DMS153 (cell line): ENCODE results near the gene RAB3GAP2.
"Not testable (repeated sequence)": the region's sequence is repeated elsewhere in the genome, so short reads cannot be mapped to it uniquely, and the experiment has no call there.

Experiments
- DNase-seq: peaks from one replicate; lab custom pipeline; 2025; lab: John Stamatoyannopoulos, UW

Gene RAB3GAP2, protein sequence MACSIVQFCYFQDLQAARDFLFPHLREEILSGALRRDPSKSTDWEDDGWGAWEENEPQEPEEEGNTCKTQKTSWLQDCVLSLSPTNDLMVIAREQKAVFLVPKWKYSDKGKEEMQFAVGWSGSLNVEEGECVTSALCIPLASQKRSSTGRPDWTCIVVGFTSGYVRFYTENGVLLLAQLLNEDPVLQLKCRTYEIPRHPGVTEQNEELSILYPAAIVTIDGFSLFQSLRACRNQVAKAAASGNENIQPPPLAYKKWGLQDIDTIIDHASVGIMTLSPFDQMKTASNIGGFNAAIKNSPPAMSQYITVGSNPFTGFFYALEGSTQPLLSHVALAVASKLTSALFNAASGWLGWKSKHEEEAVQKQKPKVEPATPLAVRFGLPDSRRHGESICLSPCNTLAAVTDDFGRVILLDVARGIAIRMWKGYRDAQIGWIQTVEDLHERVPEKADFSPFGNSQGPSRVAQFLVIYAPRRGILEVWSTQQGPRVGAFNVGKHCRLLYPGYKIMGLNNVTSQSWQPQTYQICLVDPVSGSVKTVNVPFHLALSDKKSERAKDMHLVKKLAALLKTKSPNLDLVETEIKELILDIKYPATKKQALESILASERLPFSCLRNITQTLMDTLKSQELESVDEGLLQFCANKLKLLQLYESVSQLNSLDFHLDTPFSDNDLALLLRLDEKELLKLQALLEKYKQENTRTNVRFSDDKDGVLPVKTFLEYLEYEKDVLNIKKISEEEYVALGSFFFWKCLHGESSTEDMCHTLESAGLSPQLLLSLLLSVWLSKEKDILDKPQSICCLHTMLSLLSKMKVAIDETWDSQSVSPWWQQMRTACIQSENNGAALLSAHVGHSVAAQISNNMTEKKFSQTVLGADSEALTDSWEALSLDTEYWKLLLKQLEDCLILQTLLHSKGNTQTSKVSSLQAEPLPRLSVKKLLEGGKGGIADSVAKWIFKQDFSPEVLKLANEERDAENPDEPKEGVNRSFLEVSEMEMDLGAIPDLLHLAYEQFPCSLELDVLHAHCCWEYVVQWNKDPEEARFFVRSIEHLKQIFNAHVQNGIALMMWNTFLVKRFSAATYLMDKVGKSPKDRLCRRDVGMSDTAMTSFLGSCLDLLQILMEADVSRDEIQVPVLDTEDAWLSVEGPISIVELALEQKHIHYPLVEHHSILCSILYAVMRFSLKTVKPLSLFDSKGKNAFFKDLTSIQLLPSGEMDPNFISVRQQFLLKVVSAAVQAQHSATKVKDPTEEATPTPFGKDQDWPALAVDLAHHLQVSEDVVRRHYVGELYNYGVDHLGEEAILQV (N-terminal part only)

DNA sequence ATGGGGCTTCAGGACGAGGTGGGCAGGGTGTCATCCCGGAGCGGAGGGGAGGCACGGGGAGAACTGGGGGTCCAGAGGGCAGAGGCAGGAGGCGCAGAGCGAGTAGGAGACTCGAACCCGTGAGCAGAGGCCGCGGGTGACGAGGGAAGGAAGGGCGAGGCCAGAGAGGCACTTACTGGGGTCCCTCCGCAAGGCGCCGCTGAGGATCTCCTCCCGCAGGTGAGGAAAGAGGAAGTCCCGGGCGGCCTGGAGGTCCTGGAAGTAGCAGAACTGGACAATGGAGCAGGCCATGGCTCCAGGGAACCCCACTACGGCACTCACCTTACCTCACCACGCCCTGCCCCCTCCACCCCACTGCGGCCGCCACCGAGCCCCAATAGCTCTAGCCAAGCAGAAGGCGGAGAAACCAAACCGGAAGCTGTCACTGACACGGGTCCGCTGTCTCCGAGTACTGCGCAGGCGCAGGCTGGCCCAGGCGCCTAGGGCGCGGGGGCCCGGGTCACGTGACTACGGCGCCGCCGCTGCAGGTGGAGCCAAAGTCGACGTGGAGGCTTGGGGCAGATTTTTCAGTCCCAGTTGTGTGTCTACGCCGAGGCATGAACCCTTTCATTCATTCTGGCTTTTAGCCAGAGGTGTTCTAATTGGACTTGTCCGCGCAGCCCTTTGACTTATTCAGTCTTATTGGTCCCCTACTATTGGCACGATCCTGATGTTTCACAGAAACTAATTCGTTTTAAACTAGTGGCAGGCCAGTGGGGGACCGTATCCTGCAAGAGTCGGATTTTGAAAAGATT lies at the start of gene RAB3GAP2:
Gene RAB3GAP2 (minus strand): TSS at position 407 of the 794 bp plus-strand sequence. CDS start 116 bp downstream, at position 291.
- DNase-seq: peak; percentile 95

DNA sequence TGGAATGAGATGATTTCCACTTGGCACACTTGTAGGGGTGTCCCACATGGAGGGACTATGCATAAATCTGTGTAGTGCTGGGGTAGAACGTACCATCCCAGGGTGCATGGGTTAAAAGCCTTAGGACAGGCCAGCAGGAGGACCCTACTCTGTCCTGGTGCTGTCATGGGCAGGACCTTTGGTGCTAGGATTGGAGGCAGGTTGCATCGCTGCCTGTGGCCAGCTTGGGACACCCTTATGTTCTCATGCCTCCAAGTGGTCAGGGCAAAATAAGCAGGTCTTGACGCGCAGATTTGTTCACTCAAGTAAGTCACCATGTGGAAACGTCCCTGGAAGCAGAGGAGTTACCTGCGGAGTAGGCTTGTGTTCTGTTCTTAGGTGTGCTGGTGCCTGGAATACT lies 49.5 kb upstream of the RAB3GAP2 start:
- DNase-seq: no peak

DNA sequence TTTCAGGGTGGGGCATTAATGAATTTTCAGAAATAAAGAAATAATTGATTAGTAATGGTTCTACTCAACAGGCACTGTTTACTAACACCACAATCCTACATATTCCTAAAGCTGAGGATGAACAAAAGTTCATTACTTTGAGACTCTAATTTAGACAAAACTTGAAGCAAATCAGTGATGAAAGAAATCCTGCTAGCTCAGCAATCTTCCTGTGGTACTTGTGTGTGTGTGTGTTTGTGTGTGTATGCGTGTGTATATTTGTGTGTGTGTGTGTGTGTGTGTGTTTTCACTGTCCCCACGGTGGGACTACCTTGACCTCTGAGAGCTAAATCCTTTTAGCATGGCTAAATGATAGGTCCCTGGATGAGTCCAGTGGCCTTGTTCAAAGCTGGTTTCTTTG lies 48.5 kb upstream of the RAB3GAP2 start:
- no peak for DNase-seq

DNA sequence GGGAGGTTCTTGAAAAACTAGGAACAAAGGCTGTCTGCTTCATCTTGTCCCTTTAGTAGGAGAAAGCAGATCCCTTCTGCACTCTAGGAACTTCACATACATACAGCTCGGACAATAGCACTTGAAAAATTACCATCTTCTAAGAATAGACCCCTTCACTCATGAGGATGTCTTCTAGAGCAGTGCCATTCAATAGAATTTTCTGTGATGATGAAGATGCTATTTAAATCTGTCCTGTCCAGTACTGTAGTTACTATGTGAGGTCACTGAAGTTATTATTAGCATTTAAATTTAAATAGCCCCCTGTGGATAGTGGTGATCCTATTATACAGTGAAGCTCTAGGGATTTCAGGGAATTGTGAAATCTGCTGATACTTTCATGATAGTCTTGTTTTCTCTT lies 46.4 kb upstream of the RAB3GAP2 start:
- no peak for DNase-seq

DNA sequence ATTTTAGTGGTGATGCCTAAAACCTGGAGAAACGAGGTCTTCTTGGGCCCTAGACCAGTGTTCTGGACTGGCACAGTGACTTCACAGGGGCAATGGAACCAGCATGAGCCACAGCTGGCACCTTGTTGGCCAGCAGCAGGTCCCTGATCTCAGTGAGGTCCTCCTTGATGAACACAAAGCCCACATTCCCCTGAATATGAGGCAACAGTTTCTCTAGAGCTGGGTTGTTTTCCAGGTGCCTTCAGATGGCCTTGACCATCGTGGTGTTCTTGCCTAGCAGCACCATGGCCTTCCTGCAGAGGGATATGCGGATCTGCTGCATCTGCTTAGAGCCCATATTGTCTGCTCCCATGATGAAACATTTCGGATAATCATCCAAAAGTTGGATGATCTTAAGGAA lies 44.9 kb upstream of the RAB3GAP2 start:
- no peak for DNase-seq

DNA sequence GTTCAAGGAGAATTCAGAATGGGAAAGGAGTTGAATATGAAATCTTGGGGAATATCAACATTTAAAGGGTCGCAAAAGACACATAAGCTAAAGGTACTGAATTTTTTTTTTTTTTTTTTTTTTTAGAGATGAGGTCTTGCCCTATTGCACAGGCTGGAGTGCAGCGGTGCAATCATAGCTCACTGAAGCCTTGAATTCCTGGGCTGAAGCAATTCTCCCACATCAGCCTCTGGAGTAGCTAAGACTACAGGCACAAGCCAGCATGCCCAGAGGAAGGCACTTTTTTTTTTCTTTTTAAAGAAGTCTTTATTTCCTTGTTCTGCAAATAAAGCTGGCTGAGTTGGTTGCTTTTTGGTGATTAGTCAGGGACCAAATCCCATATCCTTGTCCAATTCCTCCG lies 44.1 kb upstream of the RAB3GAP2 start:
- no peak for DNase-seq

DNA sequence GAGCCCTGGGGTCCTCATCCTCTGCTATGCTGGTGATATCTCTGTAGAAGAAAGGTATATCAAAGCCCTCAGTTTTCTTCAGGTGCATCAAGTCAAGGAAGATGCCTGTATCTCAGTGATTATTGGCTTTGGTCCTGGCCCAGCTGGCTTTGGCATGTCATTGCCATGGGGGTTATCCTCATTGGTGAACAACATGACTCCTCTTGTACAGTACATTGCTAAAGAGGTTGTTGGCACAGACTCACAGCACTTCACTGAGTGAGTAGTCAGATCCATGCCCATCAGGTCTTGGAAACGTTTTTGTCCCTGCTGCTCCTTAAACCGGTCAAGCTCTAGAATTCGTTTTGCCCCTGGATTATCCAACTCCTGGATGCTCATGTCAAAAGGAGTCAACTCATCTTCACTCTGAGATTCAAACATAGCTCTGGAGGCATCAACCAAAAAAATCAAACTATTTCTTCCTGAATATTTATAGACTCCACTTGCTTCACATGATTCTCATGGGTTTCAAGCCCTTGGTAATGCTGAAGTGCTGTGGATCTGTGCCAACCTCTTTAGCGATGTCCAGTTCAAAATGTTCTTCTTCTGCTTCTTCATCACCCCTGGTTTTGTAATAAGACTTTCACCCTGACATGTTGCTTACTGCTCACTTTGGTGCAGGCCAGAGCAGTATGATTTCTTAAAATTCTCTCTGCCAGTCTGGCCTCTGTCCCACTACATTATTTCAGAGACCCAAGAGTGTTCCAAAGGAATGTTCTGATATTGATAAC lies 43.0 kb upstream of the RAB3GAP2 start:
- no peak for DNase-seq

DNA sequence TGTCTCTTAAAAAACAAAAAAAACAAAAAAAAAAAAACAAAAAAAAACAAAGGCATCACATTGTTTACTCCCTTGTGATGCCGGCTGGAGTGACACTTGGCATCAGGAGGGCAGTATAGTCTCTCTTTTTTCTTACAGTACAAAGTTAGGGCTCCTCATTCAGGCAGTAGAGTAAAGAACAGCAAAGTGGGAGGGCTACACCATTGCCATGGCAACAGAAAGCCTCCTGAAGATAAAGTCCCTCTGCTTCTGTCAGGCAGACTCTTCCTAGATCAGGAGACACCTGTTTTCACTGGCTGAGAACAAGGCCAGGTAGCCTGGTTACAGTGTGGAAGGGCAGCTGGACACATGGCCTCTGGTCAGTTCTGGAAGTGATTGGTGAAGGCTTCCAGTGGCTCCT lies 41.3 kb upstream of the RAB3GAP2 start:
- DNase-seq: no peak

DNA sequence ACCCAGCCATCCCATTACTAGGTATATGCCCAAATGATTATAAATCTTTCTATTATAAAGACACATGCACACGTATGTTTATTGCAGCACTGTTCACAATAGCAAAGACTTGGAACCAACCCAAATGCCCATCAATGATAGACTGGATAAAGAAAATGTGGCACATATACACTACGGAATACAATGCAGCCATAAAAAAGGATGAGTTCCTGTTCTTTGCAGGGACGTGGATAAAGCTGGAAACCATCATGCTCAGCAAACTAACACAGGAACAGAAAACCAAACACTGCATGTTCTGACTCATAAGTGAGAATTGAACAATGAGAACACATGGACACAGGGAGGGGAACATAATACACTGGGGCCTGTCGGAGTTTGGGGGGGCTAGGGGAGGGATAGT lies 37.9 kb upstream of the RAB3GAP2 start:
- DNase-seq: not testable (repeated sequence)

DNA sequence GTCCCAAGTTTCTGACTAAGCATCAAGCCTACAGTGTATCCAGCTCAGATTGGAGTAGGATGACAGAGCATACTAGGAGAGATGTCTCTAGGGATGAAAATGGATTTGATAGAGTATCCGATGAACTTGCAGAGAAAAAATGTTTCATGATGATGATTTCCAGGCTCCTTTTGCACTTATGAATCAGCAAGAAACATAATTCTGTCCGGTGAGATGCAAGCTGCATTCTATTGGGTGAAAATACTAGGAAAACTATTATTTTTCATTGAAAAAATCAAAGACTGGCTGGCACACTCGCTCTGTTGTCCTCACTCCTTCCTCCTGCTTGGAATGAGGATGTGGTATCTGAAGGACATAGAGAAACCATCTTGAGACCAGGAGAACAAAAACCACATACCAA lies 35.4 kb upstream of the RAB3GAP2 start:
- DNase-seq: no peak

DNA sequence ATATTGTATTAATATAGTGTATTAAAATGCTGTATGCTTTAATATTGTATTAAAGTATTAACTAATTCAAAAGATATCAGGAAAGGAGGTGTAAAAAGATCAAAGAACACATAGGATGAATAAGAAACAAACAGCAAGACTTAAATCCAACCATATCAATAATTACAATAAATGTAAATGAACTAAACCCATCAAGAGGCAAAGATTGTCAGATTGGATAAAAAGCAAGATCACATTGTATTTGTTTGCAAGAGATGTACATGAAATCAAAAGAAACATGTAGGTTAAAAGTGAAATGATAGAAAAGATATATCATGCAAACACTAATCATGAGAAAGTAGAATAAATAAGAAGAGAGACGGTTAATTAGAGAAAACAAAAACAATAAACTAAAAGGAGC lies 34.1 kb upstream of the RAB3GAP2 start:
- no peak for DNase-seq

DNA sequence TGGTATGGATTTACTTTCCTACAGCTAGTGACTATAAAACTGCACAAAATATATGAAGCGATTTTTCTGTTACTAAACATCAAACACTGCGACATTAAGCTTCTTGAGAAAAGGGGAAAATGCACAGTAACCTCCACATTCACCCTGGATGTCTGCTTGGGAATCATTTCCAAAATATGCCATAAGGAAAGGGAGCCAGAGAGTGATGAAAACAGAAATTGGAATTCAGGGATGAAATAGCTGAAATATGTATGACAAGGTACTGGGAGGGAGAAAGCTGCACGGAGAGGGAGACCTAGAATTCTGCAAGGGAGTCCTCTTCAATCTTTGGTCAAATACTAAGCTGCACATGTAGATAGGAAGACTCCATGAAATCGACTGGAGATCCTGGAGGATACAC lies 31.6 kb upstream of the RAB3GAP2 start:
- no peak for DNase-seq

DNA sequence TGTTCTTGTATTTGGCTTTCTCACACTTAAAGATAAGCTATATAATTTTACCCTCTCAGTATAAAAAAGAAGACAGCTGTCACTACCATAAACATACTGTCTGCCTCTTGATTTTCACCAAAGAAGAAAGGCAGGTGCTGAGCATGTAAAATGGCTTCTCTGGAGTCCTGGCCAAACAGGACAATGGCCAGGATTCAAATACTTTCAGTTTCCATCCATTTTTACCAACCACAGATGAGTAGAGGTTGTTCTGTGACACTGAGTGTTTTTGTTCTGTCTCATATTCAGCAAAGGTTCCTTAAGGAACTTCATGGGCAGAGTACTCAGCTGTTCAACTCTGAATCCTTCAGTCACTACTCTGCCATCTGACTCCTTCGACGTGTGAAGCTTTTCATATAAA lies 29.4 kb upstream of the RAB3GAP2 start:
- no peak for DNase-seq

DNA sequence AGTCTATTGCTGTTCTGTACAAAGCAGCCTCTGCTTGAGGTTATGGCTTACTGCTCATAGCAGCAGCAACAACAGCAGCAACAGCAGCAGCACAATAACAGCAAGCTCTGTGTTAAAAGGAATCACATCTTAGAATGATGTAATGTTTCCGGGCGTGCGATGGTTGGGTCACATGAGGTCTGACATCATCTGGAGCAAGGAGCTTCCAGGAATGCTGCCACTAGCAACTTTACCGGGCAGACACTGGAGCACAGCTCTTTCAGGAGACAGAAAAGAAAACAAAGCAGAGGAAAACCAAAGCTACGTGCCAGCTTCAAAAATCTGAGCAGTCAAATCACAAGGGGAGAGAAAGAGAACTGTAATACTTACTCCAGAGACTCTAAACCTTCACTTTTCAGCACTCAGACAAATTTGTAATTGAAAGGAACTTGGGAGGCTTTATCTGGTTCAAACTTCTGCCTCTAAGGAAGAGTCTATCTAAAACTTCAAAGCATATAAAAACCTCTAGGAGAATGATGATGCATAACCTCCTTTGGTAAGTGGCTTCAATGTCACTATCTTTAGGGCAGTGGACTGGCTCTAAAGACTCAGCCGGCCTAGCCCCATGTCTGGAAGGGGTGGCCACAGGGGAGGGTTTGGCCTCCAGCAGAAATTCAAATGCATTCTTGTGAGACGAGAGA lies 28.3 kb upstream of the RAB3GAP2 start:
- peak; percentile 81 for DNase-seq

DNA sequence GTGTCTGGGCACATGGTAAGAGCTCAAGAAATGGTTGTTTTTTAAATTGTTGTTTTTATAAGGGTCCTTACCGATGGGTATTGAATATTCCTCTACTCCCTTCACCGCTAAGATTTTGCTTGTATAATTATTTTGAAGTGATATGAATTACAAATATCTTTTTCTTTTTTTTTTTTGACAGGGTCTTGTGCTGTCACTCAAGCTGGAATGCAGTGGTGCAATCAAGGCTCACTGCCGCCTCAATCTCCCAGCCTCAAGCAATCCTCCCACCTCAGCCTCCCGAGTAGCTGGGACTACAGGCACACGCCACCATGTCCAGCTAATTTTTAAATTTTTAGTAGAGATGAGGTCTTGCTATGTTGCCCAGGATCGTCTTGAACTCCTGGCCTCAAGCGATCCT lies 27.1 kb upstream of the RAB3GAP2 start:
- DNase-seq: no peak

DNA sequence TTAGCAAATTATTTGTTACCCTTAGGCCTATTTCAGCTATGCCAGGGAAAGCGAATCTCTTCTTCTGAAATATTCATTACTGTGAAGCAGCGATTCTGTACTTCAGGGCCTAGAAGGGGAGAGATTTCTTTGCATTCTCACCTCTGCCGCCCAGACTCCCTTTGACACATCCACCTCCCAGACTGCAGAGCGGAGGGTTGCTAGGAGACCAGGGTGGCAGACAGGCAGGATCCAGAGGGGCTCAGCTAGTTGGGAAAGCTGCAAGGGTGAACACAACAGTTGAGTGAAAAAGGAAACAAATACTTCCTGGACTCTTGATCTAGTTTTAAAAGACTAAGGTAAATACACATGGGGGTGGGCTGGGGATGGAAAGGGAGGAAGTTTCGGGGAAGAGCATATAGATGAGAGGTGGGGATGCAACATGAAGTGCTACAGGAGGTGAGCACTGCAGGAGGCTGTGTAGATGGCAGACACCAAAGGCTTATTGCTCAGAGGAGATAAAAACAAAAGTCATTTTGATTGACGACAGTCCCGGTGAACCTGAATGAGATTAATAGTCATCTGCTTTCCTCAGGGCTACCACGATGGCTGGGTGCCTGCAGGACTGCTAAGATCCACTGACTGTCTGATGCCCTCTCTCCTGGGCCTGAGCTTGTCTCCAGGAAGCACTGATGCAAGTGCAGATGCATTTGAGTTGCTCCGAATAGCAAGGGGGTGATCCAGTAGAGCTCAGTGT lies 26.4 kb upstream of the RAB3GAP2 start:
- DNase-seq: no peak

DNA sequence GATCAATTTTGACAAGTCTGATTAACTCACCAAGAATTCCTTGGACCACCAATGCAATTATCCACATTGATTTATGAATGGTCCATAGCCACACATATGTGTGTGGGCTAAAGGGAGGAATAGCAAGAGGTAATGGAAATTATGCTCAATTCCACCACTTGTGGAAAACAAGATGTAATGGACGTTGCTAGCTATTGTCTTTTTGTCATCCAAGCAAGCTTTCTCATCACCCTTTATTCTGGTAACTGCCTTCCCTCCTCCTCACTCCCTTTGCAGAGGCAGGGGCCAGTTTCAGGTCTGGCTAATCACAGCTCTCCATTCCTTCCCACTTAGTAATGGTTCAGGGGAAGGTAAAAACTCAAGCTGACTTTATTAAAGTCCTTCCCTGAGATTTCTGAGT lies 24.7 kb upstream of the RAB3GAP2 start:
- no peak for DNase-seq

DNA sequence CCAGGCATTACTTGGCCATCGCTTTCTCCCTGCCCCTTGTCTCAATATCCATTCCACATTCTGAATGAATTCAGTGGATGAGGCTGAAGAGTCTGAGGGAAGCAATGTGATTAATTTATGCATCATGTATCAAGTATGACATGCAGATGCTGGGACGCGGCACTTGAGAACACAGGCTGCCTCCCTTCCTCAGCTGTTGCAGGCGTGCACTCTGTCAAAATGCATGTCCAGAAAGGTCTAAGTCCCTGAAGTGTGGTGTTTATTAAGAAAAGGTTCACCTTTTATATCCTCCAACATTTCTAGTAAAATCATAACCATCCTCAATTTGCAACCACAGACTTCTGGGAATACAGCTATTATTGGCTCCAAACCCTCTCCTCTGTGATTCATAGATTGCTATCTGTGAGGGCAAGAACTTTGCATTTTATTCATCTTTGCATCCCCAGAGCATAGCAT lies 22.6 kb upstream of the RAB3GAP2 start:
- DNase-seq: no peak

DNA sequence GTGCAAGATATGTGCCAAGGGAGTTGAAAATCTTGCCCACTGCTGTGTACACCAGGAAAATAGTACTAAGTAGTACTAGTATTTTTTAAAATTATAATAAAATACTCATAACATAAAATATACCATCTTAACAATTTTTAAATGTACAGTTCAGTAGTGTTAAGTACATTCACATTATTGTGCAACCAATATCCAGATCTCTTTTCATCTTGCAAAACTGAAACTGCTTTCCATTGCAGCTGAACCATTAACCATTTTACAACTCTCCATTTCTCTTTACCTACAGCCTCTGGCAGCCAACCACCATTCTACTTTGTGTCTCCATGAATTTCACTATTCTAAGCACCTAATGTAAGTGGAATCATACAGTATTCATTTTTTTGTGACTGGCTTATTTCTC lies 19.3 kb upstream of the RAB3GAP2 start:
- DNase-seq: no peak
